Fibroblast of lung (primary cell): ENCODE measurements around the gene ZSWIM5. TPM values are rescaled to one million over a fixed set of nuclear protein-coding genes. Genes with fewer than 3 reads are reported as not detected.
A peak's percentile ranks its signal among the peaks of the same experiment; 100 is the strongest.

Source experiments
- DNase-seq, 2 donors: peaks; one replicate each; pipeline versions ENCODE4 v3.0.0 to v3.0.0-alpha.2; 2010; ENCODE audit warnings: low read depth in 2 of 2
- H2AFZ ChIP-seq: 2 replicates; pipeline ENCODE4 v1.5.1; 2012; ENCODE audit warnings: low read length, control low read depth, inconsistent platforms
- H3K27ac ChIP-seq: 2 replicates; pipeline ENCODE4 v1.5.1; 2011; ENCODE audit warnings: low read length, control low read depth; ENCODE audit not compliant: insufficient read depth
- H3K27me3 ChIP-seq: 2 replicates; pipeline ENCODE4 v1.5.1; 2011; ENCODE audit warnings: mild to moderate bottlenecking, low read length; ENCODE audit not compliant: control insufficient read depth, insufficient read depth
- H3K36me3 ChIP-seq: 2 replicates; pipeline ENCODE4 v1.5.1; 2011; ENCODE audit warnings: low read length; ENCODE audit not compliant: control insufficient read depth, insufficient read depth
- H3K4me1 ChIP-seq: 2 replicates; pipeline ENCODE4 v1.5.1; 2011; ENCODE audit warnings: low read length; ENCODE audit not compliant: control insufficient read depth, insufficient read depth; ENCODE audit errors: extremely low read depth
- H3K4me2 ChIP-seq: 2 replicates; pipeline ENCODE4 v1.5.1; 2011; ENCODE audit warnings: low read length, control low read depth; ENCODE audit not compliant: insufficient read depth; ENCODE audit errors: extremely low read depth
- H3K4me3 ChIP-seq, 4 experiments: fragments of 200-600 bp in 1 of 4; sonication (generic) in 1 of 4; replicated peaks in 1 of 4; 2 replicates each; pipeline ENCODE4 v1.5.1; 2011 to 2016; ENCODE audit warnings: low read length in 4 of 4, low read depth in 3 of 4, mild to moderate bottlenecking in 3 of 4, control low read depth in 2 of 4, inconsistent platforms in 1 of 4, mixed read lengths in 1 of 4; ENCODE audit not compliant: insufficient read depth in 1 of 4; ENCODE audit errors: control extremely low read depth in 1 of 4
- H3K79me2 ChIP-seq: 2 replicates; pipeline ENCODE4 v1.5.1; 2012; ENCODE audit warnings: mild to moderate bottlenecking, low read length, inconsistent platforms; ENCODE audit not compliant: control insufficient read depth, insufficient read depth
- H3K9ac ChIP-seq: 2 replicates; pipeline ENCODE4 v1.5.1; 2011; ENCODE audit warnings: mild to moderate bottlenecking, low read length, control low read depth; ENCODE audit not compliant: insufficient read depth
- H3K9me3 ChIP-seq: 2 replicates; pipeline ENCODE4 v1.5.1; 2012; ENCODE audit warnings: low read depth, low read length; ENCODE audit not compliant: control insufficient read depth, insufficient read depth
- H4K20me1 ChIP-seq: 2 replicates; pipeline ENCODE4 v1.5.1; 2011; ENCODE audit warnings: low read length; ENCODE audit not compliant: control insufficient read depth, insufficient read depth; ENCODE audit errors: extremely low read depth
- EZH2 ChIP-seq: IDR thresholded peaks from 2 replicates; pipeline ENCODE4 v1.5.1; 2012; ENCODE audit warnings: low read length, control low read depth, mild to moderate bottlenecking; ENCODE audit errors: missing control alignments
- polyA plus RNA-seq, 2 donors: library from polyadenylated mRNA; depleted of rRNA in 1 of 2; stranded (reverse) in 1 of 2; unstranded in 1 of 2; fragments of >200 nt; gene quantifications; 2 replicates each; pipeline ENCODE4 v1.2.1, GENCODE V29; 2011 to 2012; ENCODE audit warnings: missing spikeins in 1 of 2
- total RNA-seq: library from RNA; depleted of rRNA; stranded (reverse); fragments of >200 nt; gene quantifications from 2 replicates; pipeline ENCODE4 v1.2.1, GENCODE V29; 2014
- TF ChIP-seq, protein P1 (sequence below), 2 donors: IDR thresholded peaks in 1 of 2; conservative IDR thresholded peaks in 1 of 2; 1 replicate in 1 of 2; 2 replicates in 1 of 2; pipeline ENCODE4 v1.5.1; 2011 to 2012; ENCODE audit warnings: low read length in 2 of 2, control low read depth in 1 of 2, inconsistent platforms in 1 of 2, low read depth in 1 of 2, mild to moderate bottlenecking in 1 of 2

The ZSWIM5 gene
- total and polyA plus RNA-seq, 2 donors (not counting 1 experiment from before 2014, with no cell fraction given), result 0.73 to 0.99 TPM

DNA sequence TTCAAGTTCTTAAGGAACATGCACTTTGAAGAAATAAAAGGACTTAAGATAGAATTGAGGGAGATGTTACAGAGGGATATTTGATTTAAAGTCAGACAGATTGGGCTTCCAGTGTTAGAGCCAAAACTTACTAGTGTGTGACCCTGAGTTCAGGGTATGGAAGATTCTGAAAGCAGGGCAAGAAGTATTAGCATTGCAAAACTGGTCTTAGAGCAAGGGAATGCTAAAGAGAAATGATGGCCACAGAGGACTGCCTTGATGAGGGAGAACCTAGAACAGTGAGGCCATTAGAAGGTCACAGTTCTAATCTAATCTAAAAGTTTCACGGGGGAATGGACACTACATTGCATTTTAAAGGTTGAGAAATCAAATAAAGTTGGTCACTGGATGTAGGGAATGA is 148.9 kb downstream of the ZSWIM5 start:
- H2AFZ ChIP-seq, result no peak overlapping the region
- no peaks in the 10 kb centered on the region for H4K20me1 ChIP-seq
- H3K9ac ChIP-seq, result no peak overlapping the region
- no peak for TF ChIP-seq EZH2
- TF ChIP-seq, protein P1, sequence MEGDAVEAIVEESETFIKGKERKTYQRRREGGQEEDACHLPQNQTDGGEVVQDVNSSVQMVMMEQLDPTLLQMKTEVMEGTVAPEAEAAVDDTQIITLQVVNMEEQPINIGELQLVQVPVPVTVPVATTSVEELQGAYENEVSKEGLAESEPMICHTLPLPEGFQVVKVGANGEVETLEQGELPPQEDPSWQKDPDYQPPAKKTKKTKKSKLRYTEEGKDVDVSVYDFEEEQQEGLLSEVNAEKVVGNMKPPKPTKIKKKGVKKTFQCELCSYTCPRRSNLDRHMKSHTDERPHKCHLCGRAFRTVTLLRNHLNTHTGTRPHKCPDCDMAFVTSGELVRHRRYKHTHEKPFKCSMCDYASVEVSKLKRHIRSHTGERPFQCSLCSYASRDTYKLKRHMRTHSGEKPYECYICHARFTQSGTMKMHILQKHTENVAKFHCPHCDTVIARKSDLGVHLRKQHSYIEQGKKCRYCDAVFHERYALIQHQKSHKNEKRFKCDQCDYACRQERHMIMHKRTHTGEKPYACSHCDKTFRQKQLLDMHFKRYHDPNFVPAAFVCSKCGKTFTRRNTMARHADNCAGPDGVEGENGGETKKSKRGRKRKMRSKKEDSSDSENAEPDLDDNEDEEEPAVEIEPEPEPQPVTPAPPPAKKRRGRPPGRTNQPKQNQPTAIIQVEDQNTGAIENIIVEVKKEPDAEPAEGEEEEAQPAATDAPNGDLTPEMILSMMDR (conservative IDR thresholded peaks at IDR 0.05 in 1 of 2, IDR thresholded peaks at IDR 0.05 in 1 of 2; ENCODE audit: low read depth in 1 of 2, low read length in 2 of 2), result no peak
- H3K4me1 ChIP-seq, result no peaks in the 10 kb centered on the region
- H3K27ac ChIP-seq, result no peak overlapping the region
- no peaks in the 10 kb centered on the region for H3K9me3 ChIP-seq
- no peaks in the 10 kb centered on the region for H3K79me2 ChIP-seq
- DNase-seq, result no peak
- H3K4me3 ChIP-seq, result no peak overlapping the region
- no peaks in the 10 kb centered on the region for H3K36me3 ChIP-seq
- no peak overlapping the region for H3K4me2 ChIP-seq
- no peaks in the 10 kb centered on the region for H3K27me3 ChIP-seq

DNA sequence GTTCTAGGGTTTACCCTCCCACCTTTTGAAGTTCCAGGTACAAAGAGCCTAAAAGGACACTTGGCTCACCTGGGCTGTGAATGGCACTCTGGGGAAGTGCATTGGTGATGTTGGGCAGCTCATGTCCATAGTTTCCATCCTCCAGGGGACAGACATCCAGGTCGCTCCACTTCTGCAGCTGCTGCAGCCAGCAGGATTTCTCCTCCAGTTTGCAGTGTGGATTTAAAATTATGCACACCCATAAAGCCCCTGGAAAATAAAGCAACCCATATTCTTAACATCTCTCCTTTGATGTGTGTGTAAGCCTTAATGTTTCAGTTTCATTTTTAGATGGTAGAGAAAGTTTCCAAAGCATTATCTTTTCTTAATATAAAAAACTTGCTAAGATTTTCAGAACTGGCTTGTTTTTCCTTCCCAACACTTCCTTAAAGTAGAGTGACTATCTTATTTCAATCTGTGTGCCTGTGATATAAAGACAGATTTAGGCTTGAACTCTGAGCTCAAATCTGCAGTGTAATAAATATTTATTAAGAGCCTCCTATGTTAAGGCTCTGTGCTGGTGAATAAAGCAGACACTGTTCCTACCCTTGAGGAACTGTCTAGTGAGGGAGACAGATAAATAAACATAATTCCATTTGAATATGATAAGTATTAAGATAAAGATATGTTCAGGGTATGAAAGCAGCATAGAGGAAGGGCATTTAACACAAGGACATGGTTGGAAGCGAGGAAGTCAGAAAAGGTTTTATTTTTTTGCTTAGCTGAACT is 155.2 kb downstream of the ZSWIM5 start:
- Histone ChIP-seq H3K79me2 (no peaks in the 10 kb centered on the region), H3K9me3 (no peaks in the 10 kb centered on the region), H3K4me3 (peak overlapping the region in 1 of 4 experiments; percentile 17), H4K20me1 (no peaks in the 10 kb centered on the region), H2AFZ (no peak overlapping the region), H3K27ac (no peak overlapping the region), H3K36me3 (no peaks in the 10 kb centered on the region), H3K9ac (no peak overlapping the region), H3K4me2 (no peak overlapping the region), H3K27me3 (no peaks in the 10 kb centered on the region), H3K4me1 (no peaks in the 10 kb centered on the region)
- no peak for DNase-seq
- TF ChIP-seq EZH2, result no peak
- TF ChIP-seq, protein P1 (conservative IDR thresholded peaks at IDR 0.05 in 1 of 2, IDR thresholded peaks at IDR 0.05 in 1 of 2; ENCODE audit: low read depth in 1 of 2, low read length in 2 of 2), result no peak

DNA sequence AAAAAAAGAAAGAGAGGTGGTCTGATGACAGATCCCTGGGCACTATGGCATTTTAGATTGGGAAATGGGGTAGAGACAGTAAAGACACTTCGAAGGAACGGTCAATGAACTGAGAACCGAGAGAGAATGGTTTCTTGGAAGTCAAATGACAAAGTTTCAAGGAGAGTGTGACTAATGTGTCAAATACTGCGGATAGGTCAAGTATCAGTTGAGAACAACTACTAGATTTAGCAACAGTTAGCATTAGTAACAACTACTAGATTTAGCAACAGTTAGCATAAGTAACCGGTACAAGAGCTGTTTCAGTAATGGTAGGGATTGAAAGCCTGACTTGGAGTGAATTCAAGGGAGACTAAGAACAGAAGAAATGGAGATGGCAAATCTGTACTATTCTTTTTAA is 159.4 kb downstream of the ZSWIM5 start:
- Histone ChIP-seq H3K27ac (no peak overlapping the region), H3K4me3 (no peak overlapping the region), H4K20me1 (no peaks in the 10 kb centered on the region), H3K9ac (no peak overlapping the region), H3K9me3 (no peaks in the 10 kb centered on the region), H3K4me2 (no peak overlapping the region), H3K79me2 (no peaks in the 10 kb centered on the region), H3K4me1 (no peaks in the 10 kb centered on the region), H3K27me3 (no peaks in the 10 kb centered on the region), H2AFZ (no peak overlapping the region), H3K36me3 (no peaks in the 10 kb centered on the region)
- DNase-seq, result no peak
- TF ChIP-seq, protein P1 (conservative IDR thresholded peaks at IDR 0.05 in 1 of 2, IDR thresholded peaks at IDR 0.05 in 1 of 2; ENCODE audit: low read depth in 1 of 2, low read length in 2 of 2), result no peak
- no peak for TF ChIP-seq EZH2
